ENCODE measurements around the gene RPS16. TPM values are rescaled to one million over a fixed set of nuclear protein-coding genes. Genes with fewer than 3 reads are reported as not detected.

RPS16 gene
- total RNA-seq, 4 donors from 2014 or later: 1,023 to 1,769 (median 1,110) TPM

DNA sequence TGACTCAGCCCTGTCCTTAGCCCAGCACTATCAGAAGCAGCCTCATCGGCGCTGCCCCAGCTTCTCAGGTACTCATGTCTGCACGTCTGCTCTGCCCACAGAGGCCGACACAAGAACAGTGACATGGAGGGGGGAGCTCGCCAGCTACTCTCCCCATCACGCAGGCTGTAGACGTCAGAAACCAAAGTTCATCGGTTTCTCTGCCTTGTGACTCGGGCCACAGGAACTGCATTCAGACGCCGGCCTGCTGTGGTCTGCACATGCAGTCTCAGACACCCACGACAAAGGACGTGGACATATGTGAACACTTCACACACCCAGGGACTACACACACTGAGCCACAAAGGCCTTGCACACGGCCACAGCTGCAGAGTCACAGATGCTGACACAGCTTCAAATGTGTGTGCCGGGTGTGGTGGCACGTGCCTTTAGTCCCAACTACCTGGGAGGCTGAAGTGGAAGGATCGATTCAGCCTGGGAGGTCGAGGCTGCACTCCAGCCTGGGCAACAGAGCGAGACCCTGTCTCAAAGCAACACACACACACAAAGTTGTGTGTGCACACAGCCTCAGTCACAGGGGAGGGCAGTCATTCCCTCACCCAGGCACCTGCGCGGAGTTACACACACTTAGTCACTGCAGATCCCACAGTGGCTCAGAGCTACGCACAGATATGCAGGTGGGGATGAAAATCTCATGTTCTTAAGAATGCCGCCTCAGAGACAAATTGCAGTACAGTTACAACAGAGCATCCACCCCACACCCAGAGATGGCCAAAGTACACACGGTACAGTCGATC, 34.0 kb downstream of the RPS16 start:
- Histone ChIP-seq H3K9me3 (no peaks in the 10 kb centered on the region), H3K4me1 (peaks cover 8 to 82% (median 35%) of the 10 kb centered on the region in 3 donors), H3K4me3 (peak overlapping the region in 1 of 2 donors; percentile 71), H3K27ac (peak overlapping the region; percentile 99 to 100 (median 99)), H3K36me3 (peaks cover 0 to 19% of the 10 kb centered on the region in 2 donors), H3K27me3 (no peaks in the 10 kb centered on the region)
- TF ChIP-seq EP300 (IDR thresholded peaks at IDR 0.05) (no peak), POLR2AphosphoS5 (IDR thresholded peaks at IDR 0.05) (peak; percentile 35), POLR2A (IDR thresholded peaks at IDR 0.05) (no peak), CTCF (IDR thresholded peaks at IDR 0.05) (no peak)
- 53 to 80% methylated on average over 1 to 7 of the region's 25 CpGs for WGBS, 2 donors (ENCODE audit: low coverage in 1 of 2)
- ATAC-seq: no peak

DNA sequence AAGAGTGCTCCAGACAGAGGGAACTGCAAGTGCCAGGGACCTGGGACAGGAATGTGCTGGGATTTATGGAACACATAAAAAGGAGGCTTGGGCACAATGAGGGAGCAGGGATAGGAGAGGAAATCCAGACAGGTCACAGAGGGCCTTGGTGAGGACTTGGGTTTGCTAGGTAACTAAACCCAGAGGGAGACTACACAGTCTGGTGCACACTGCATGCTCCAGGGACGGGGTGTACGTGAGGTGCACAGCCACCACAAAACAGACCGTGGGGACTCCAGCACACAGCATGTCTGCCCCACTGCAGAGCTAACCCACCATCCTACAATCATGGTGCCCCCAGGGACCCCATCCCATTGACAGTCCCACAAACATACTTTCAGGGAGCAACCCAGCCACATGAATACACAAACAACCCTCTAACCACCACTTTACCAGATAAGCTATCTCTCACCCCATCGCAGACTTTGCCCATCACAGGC, 34.6 kb downstream of the RPS16 start:
- no peaks in the 10 kb centered on the region for H3K27me3 ChIP-seq
- no peak overlapping the region for H3K4me3 ChIP-seq
- ATAC-seq: no peak
- peaks cover 8 to 83% (median 35%) of the 10 kb centered on the region in 3 donors for H3K4me1 ChIP-seq
- TF ChIP-seq POLR2A (IDR thresholded peaks at IDR 0.05): no peak
- TF ChIP-seq CTCF (IDR thresholded peaks at IDR 0.05): no peak
- no peak for TF ChIP-seq EP300 (IDR thresholded peaks at IDR 0.05)
- no peak for TF ChIP-seq POLR2AphosphoS5 (IDR thresholded peaks at IDR 0.05)
- H3K9me3 ChIP-seq: no peaks in the 10 kb centered on the region
- peak overlapping the region; percentile 99 to 100 (median 99) for H3K27ac ChIP-seq
- peaks cover 0 to 25% of the 10 kb centered on the region in 2 donors for H3K36me3 ChIP-seq
- WGBS, 2 donors (ENCODE audit: low coverage in 1 of 2): 72% methylated on average over 3 of the region's 4 CpGs; no CpG with 5 or more reads in 1 of the 2 donors

DNA sequence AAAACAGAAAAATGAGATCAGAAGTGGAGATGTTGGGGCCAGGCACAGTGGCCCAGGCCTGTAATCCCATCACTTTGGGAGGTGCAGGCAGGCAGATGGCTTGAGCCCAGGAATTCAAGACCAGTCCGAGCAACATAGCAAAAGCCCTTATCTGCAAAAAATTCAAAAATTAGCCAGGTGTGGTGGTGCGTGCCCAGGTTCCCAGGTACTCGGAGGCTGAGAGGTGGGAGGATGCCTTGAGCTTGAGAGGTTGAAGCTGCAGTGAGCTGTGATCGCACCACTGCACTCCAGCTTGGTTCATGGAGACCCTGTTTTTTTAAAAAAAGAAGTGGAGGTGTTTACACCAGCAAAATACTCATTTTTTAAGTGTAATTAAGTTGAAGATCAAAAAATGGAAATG, 35.7 kb downstream of the RPS16 start:
- ATAC-seq: no peak
- WGBS, 2 donors (ENCODE audit: low coverage in 1 of 2): 84 to 93% methylated on average over 3 to 4 of the region's 4 CpGs
- Histone ChIP-seq H3K4me3 (no peak overlapping the region), H3K36me3 (peaks cover 0 to 35% of the 10 kb centered on the region in 2 donors), H3K4me1 (peaks cover 8 to 79% (median 29%) of the 10 kb centered on the region in 3 donors), H3K9me3 (no peaks in the 10 kb centered on the region), H3K27me3 (no peaks in the 10 kb centered on the region), H3K27ac (peak overlapping the region in 3 of 4 donors; percentile 87 to 99 (median 99))
- TF ChIP-seq POLR2AphosphoS5 (IDR thresholded peaks at IDR 0.05) (no peak), EP300 (IDR thresholded peaks at IDR 0.05) (no peak), POLR2A (IDR thresholded peaks at IDR 0.05) (no peak), CTCF (IDR thresholded peaks at IDR 0.05) (no peak)

DNA sequence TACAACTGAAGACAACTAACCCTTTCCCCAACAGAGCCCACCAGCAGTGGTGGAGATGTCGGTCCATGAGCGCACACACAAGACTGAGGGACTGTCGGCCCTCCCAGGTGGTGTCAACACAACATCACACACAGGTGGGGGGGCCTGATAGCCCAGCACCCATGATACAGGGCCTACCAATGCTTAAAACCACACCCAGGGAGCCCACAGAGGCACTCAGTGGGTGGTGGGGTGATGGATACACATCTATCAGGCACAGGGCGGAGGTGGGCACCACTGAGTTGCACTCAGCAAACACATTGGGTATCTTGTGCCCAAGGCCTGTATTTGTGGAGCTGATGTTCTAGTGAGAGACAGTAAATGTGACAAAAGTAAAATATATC, 36.1 kb downstream of the RPS16 start:
- H3K27ac ChIP-seq: peak overlapping the region in 3 of 4 donors; percentile 87 to 99 (median 99)
- no peak overlapping the region for H3K4me3 ChIP-seq
- 100% methylated on average over 1 to 3 of the region's 4 CpGs for WGBS, 2 donors (ENCODE audit: low coverage in 1 of 2)
- peaks cover 8 to 79% (median 25%) of the 10 kb centered on the region in 3 donors for H3K4me1 ChIP-seq
- H3K27me3 ChIP-seq: no peaks in the 10 kb centered on the region
- ATAC-seq: no peak
- TF ChIP-seq CTCF (IDR thresholded peaks at IDR 0.05) (no peak), EP300 (IDR thresholded peaks at IDR 0.05) (no peak), POLR2A (IDR thresholded peaks at IDR 0.05) (no peak), POLR2AphosphoS5 (IDR thresholded peaks at IDR 0.05) (no peak)
- H3K9me3 ChIP-seq: no peaks in the 10 kb centered on the region
- H3K36me3 ChIP-seq: peaks cover 0 to 39% of the 10 kb centered on the region in 2 donors
